DND-41 (cell line): ENCODE results near the gene ATP2A3.

ENCODE experiments used
- ATAC-seq: fragments of 200-7000 bp; cut with Tn5 transposase; 3 replicates; pipeline ENCODE4 v1.9.1; 2021; ENCODE audit warnings: low read depth; ENCODE audit not compliant: insufficient read depth
- DNase-seq: peaks from one replicate; pipeline ENCODE4 v3.0.0-alpha.2; 2020
- H2AFZ ChIP-seq: 2 replicates; pipeline ENCODE4 v1.6.0; 2012; ENCODE audit warnings: low read depth, low read length
- H3K27ac ChIP-seq: 2 replicates; pipeline ENCODE4 v1.5.1; 2012; ENCODE audit warnings: low read length, inconsistent platforms
- H3K27me3 ChIP-seq: fragments of 200-600 bp; sonication (generic); 2 replicates; pipeline ENCODE4 v1.6.0; 2012; ENCODE audit warnings: low read length, mild to moderate bottlenecking, inconsistent platforms; ENCODE audit not compliant: insufficient read depth, poor library complexity
- H3K36me3 ChIP-seq: 2 replicates; pipeline ENCODE4 v1.5.1; 2012; ENCODE audit warnings: low read length, inconsistent platforms; ENCODE audit not compliant: insufficient read depth
- H3K4me1 ChIP-seq: 2 replicates; pipeline ENCODE4 v1.5.1; 2012; ENCODE audit warnings: mild to moderate bottlenecking, low read length; ENCODE audit not compliant: insufficient read depth
- H3K4me2 ChIP-seq: 2 replicates; pipeline ENCODE4 v1.6.0; 2012; ENCODE audit warnings: mild to moderate bottlenecking, moderate library complexity, low read length, inconsistent platforms; ENCODE audit not compliant: insufficient read depth
- H3K4me3 ChIP-seq, 2 experiments: fragments of 200-600 bp in 1 of 2; shearing (Covaris generic) in 1 of 2; 2 replicates each; pipeline ENCODE4 v1.5.1; 2012 to 2016; ENCODE audit warnings: inconsistent platforms in 2 of 2, low read length in 2 of 2, mild to moderate bottlenecking in 2 of 2, low read depth in 1 of 2, moderate library complexity in 1 of 2
- H3K79me2 ChIP-seq: 2 replicates; pipeline ENCODE4 v1.6.0; 2012; ENCODE audit warnings: low read length, inconsistent platforms; ENCODE audit not compliant: insufficient read depth
- H3K9ac ChIP-seq: 2 replicates; pipeline ENCODE4 v1.6.0; 2012; ENCODE audit warnings: low read depth, mild to moderate bottlenecking, inconsistent platforms, low read length, moderate library complexity
- H3K9me3 ChIP-seq: 2 replicates; pipeline ENCODE4 v1.5.1; 2012; ENCODE audit warnings: low read length, moderate library complexity, mild to moderate bottlenecking, inconsistent platforms; ENCODE audit not compliant: insufficient read depth, severe bottlenecking
- H4K20me1 ChIP-seq: 2 replicates; pipeline ENCODE4 v1.6.0; 2012; ENCODE audit warnings: low read length; ENCODE audit not compliant: insufficient read depth
- CTCF ChIP-seq: IDR thresholded peaks from 2 replicates; pipeline ENCODE4 v1.5.1; 2012; ENCODE audit warnings: borderline replicate concordance, low read length, moderate library complexity, mild to moderate bottlenecking; ENCODE audit not compliant: poor library complexity, severe bottlenecking; ENCODE audit errors: extremely low read depth
- EZH2 ChIP-seq: IDR thresholded peaks from 3 replicates; pipeline ENCODE4 v1.6.1; 2012; ENCODE audit warnings: borderline replicate concordance, low read depth, mild to moderate bottlenecking, moderate library complexity, low read length, inconsistent platforms; ENCODE audit not compliant: severe bottlenecking

ATP2A3 gene

GRCh38 chr17:3900646-3901045, 63.6 kb downstream of the ATP2A3 start:
- no peak overlapping the region for H3K4me2 ChIP-seq
- no peaks in the 10 kb centered on the region for H3K36me3 ChIP-seq
- TF ChIP-seq EZH2 (no peak), CTCF (no peak)
- H2AFZ ChIP-seq = no peak overlapping the region
- no peaks in the 10 kb centered on the region for H3K79me2 ChIP-seq
- no peaks in the 10 kb centered on the region for H3K9me3 ChIP-seq
- no peak overlapping the region for H3K4me3 ChIP-seq
- H3K27ac ChIP-seq = no peak overlapping the region
- no peaks in the 10 kb centered on the region for H3K27me3 ChIP-seq
- no peak overlapping the region for H3K9ac ChIP-seq
- peaks cover 12% of the 10 kb centered on the region; the same call in 1 of the 2 replicates for H3K4me1 ChIP-seq
- ATAC-seq (no peak), DNase-seq (no peak)
- H4K20me1 ChIP-seq = no peaks in the 10 kb centered on the region

- Histone ChIP-seq H3K9ac (no peak overlapping the region), H3K27ac (no peak overlapping the region), H3K4me1 (peaks cover 10% of the 10 kb centered on the region), H3K36me3 (no peaks in the 10 kb centered on the region), H3K4me3 (no peak overlapping the region), H3K79me2 (no peaks in the 10 kb centered on the region), H2AFZ (no peak overlapping the region), H3K27me3 (no peaks in the 10 kb centered on the region), H4K20me1 (no peaks in the 10 kb centered on the region), H3K4me2 (no peak overlapping the region), H3K9me3 (no peaks in the 10 kb centered on the region)
- no peak for DNase-seq
- TF ChIP-seq CTCF = no peak
- no peak for TF ChIP-seq EZH2
- ATAC-seq = no peak
Observed at GRCh38 chr17:3897731-3898130, 66.5 kb downstream of the ATP2A3 start.

GRCh38 chr17:3896968-3897235, 67.3 kb downstream of the ATP2A3 start:
- Histone ChIP-seq H4K20me1 (no peaks in the 10 kb centered on the region), H3K9ac (no peak overlapping the region), H2AFZ (no peak overlapping the region), H3K9me3 (no peaks in the 10 kb centered on the region), H3K4me3 (no peak overlapping the region), H3K4me2 (no peak overlapping the region), H3K4me1 (peaks cover 18% of the 10 kb centered on the region), H3K79me2 (no peaks in the 10 kb centered on the region), H3K27ac (no peak overlapping the region), H3K27me3 (no peaks in the 10 kb centered on the region), H3K36me3 (no peaks in the 10 kb centered on the region)
- ATAC-seq (no peak), DNase-seq (no peak)
- TF ChIP-seq EZH2 = no peak
- no peak for TF ChIP-seq CTCF
